Lung (tissue), 13 donors: ENCODE results near the gene FUBP1. TPM values are rescaled to one million over a fixed set of nuclear protein-coding genes. Genes with fewer than 3 reads are reported as not detected.

Source experiments
- ATAC-seq: fragments of 200-7000 bp; cut with Tn5 transposase; one replicate; pipeline ENCODE4 v1.9.1; 2020; ENCODE audit warnings: moderate number of reproducible peaks; ENCODE audit not compliant: insufficient read depth, low FRiP score
- DNase-seq, 3 donors: peaks; one replicate each; pipeline ENCODE4 v3.0.0-alpha.2; 2013 to 2017
- H3K27ac ChIP-seq, 2 donors: one replicate each; pipeline ENCODE4 v1.5.1; 2013; ENCODE audit warnings: mild to moderate bottlenecking in 2 of 2, moderate library complexity in 2 of 2, control low read depth in 1 of 2, inconsistent platforms in 1 of 2, low read depth in 1 of 2, low read length in 1 of 2
- H3K27me3 ChIP-seq, 3 donors: one replicate each; pipeline ENCODE4 v1.5.1; 2013; ENCODE audit warnings: low read length in 2 of 3; ENCODE audit not compliant: control insufficient read depth in 3 of 3, insufficient read depth in 3 of 3
- H3K36me3 ChIP-seq, 4 donors: one replicate each; pipeline ENCODE4 v1.5.1; 2013; ENCODE audit warnings: low read length in 4 of 4, mild to moderate bottlenecking in 1 of 4, moderate library complexity in 1 of 4; ENCODE audit not compliant: control insufficient read depth in 4 of 4, insufficient read depth in 4 of 4
- H3K4me1 ChIP-seq, 5 donors: one replicate each; pipeline ENCODE4 v1.5.1; 2013; ENCODE audit warnings: low read length in 5 of 5, mild to moderate bottlenecking in 2 of 5, moderate library complexity in 1 of 5; ENCODE audit not compliant: control insufficient read depth in 5 of 5, insufficient read depth in 5 of 5
- H3K4me3 ChIP-seq: one replicate; pipeline ENCODE4 v1.5.1; 2013; ENCODE audit warnings: mild to moderate bottlenecking, control low read depth, moderate library complexity
- H3K9ac ChIP-seq, 2 donors: one replicate each; pipeline ENCODE4 v1.5.1; 2013; ENCODE audit warnings: low read length in 2 of 2, control low read depth in 1 of 2; ENCODE audit not compliant: insufficient read depth in 1 of 2
- H3K9me3 ChIP-seq, 4 donors: one replicate each; pipeline ENCODE4 v1.5.1; 2013; ENCODE audit warnings: low read length in 3 of 4, mild to moderate bottlenecking in 1 of 4, moderate library complexity in 1 of 4; ENCODE audit not compliant: control insufficient read depth in 4 of 4, insufficient read depth in 3 of 4
- CTCF ChIP-seq: IDR thresholded peaks from 2 replicates; pipeline ENCODE4 v1.5.1; 2012; ENCODE audit warnings: mild to moderate bottlenecking; ENCODE audit errors: control extremely low read depth, extremely low read depth
- WGBS, 2 donors: extraction: QIAGEN DNeasy Blood & Tissue Kit; methylation state at CpG; one replicate each; pipeline ENCODE4 v1.1.7; 2013; 5-methylcytosine and 5-hydroxymethylcytosine counted together
- polyA plus RNA-seq, 2 donors: library from polyadenylated mRNA; stranded (reverse); fragments of 200-250 nt; gene quantifications; one replicate each; pipeline ENCODE4 v1.2.1, GENCODE V29; 2013
- small RNA-seq: library from RNA; depleted of rRNA; stranded (forward); fragments of <200 nt; gene quantifications from one replicate; pipeline ENCODE3, GENCODE V24; 2014; ENCODE audit warnings: low replicate concordance
- total RNA-seq, 2 donors: library from RNA; depleted of rRNA in 1 of 2; stranded (reverse); fragments of >200 nt in 1 of 2; gene quantifications; one replicate each; pipeline ENCODE4 v1.2.1, GENCODE V29; 2014 to 2021
- donor health status: control.
- donor health status: control.
- donor health status: Bipolar disorder and iron deficiency.
- donor health status: healthy.
- donor health status: DM: yes; HTN: yes; CAD: no.

The FUBP1 gene
- total and polyA plus RNA-seq, 4 donors: 39.1 to 324 (median 70.5) TPM

DNA sequence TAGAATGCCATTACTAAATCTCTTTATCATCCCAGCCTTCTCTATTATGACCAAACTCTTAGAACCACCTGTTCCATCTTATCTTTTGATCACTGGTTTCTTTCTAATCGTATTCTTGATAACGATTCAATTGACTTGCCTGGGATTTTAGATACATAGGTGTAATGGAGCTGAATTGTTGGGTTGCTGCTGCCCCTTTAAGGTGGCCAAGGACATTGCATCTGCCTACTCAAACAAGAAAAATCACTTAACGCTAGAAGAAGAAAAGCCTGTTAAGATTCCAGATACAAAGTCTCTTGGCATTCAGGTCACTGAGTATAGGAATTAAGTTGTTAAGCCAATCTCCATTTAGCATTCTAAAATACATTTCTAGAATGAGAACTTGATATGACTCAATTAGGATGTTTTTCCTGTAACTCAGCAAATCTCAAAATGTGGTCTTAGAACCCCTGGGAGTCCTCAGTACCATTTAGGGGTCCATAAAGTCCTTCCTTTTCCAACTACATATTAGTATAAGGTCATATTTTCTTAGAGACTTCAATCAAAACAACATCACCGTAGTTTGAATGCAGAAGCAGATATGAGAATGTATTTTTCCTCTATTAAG is 78.1 kb downstream of the FUBP1 start:
- Histone ChIP-seq H3K27me3 (no peaks in the 10 kb centered on the region), H3K4me3 (no peak overlapping the region), H3K4me1 (peaks cover 0 to 2% (median 0%) of the 10 kb centered on the region in 5 donors), H3K36me3 (peaks cover 0 to 3% (median 1%) of the 10 kb centered on the region in 4 donors), H3K27ac (peak overlapping the region in 1 of 2 donors; percentile 33), H3K9ac (no peak overlapping the region), H3K9me3 (no peaks in the 10 kb centered on the region)
- DNase-seq: peak; percentile 49 to 77 (median 65)
- ATAC-seq: peak; percentile 53
- peak; percentile 21 for TF ChIP-seq CTCF
- 21 to 32% methylated on average over 4 of the region's 4 CpGs for WGBS, 2 donors

- no peak for ATAC-seq
- no peak overlapping the region for H3K4me3 ChIP-seq
- peaks cover 0 to 3% (median 0%) of the 10 kb centered on the region in 4 donors for H3K36me3 ChIP-seq
- H3K27me3 ChIP-seq: no peaks in the 10 kb centered on the region
- H3K9me3 ChIP-seq: no peaks in the 10 kb centered on the region
- peaks cover 0 to 2% (median 0%) of the 10 kb centered on the region in 5 donors for H3K4me1 ChIP-seq
- no peak for TF ChIP-seq CTCF
- no peak overlapping the region for H3K9ac ChIP-seq
- no peak for DNase-seq
- H3K27ac ChIP-seq: peak overlapping the region in 1 of 2 donors; percentile 83
- WGBS, 2 donors: 78 to 81% methylated on average over 4 of the region's 4 CpGs
Observed at GRCh38 chr1:77899647-77900320, 79.1 kb downstream of the FUBP1 start.

Small RNA genes within 50 kb of the gene (small RNA-seq; reads per million reads assigned to genes)
- gene AC103591.3: 10.2 reads per million, percentile 96 among the genes with 10 or more reads in this experiment

Other genes starting within 250 kb of the FUBP1 start
- gene USP33, start 219.2 kb downstream of the FUBP1 start, total RNA-seq: 100 to 1,000 TPM in 1 of 2 donors, 10 to 100 TPM in 1; 54.1 to 171 TPM
- gene USP33, start 219.2 kb downstream of the FUBP1 start, polyA plus RNA-seq: 10 to 100 TPM; 21.9 to 27.2 TPM
- gene MIGA1, start 199.4 kb downstream of the FUBP1 start, total RNA-seq: 10 to 100 TPM; 12.5 to 28.2 TPM
- 1 to 10 TPM; 2.7 to 4.6 TPM for gene MIGA1, start 199.4 kb downstream of the FUBP1 start, polyA plus RNA-seq
- 10 to 100 TPM; 10.8 to 14.2 TPM for gene NEXN, start 90.4 kb downstream of the FUBP1 start, total RNA-seq
- gene NEXN, start 90.4 kb downstream of the FUBP1 start, polyA plus RNA-seq: 10 to 100 TPM in 1 of 2 donors, 1 to 10 TPM in 1; 7.6 to 20.9 TPM
- gene DNAJB4, start 25.9 kb upstream of the FUBP1 start, total RNA-seq: 10 to 100 TPM; 30.5 to 88.7 TPM
- gene DNAJB4, start 25.9 kb upstream of the FUBP1 start, polyA plus RNA-seq: 10 to 100 TPM in 1 of 2 donors, 1 to 10 TPM in 1; 8.3 to 11.7 TPM
- gene GIPC2, start 66.9 kb upstream of the FUBP1 start, total RNA-seq: 1 to 10 TPM; 2.4 to 2.5 TPM
- gene GIPC2, start 66.9 kb upstream of the FUBP1 start, polyA plus RNA-seq: 1 to 10 TPM in 1 of 2 donors, under 1 TPM in 1; 0.94 to 1.1 TPM